IPS-NIHi7 (cell line): Measurements from ENCODE around the gene MEAK7.
A peak's percentile ranks its signal among the peaks of the same experiment; 100 is the strongest.

ENCODE experiments used
- DNase-seq: peaks from one replicate; pipeline ENCODE4 v3.0.0; 2012; ENCODE audit warnings: mixed read lengths; ENCODE audit errors: extremely low spot score

The MEAK7 gene

GRCh38 chr16:84489131-84489530, 15.3 kb downstream of the MEAK7 start:
- no peak for DNase-seq

DNA sequence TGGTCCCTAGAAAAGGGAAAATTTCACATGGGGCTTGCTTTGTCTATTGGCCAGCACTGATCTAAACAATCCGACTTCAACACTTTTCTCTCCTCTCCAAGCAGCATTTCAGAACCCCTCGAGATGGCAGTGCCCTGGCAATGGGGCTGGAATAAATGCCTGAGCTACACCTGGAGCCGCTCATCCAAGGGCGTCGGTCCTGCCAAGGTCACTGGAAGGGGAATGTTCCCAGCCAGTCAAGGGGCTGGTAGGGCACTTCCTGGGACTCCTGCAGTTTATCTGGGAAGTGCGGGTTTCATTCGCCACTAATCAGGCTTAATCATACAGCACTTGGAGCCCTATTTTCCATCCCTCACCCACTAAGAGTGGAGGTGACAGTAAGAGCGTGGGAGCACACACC, 17.1 kb downstream of the MEAK7 start:
- DNase-seq = no peak

DNA sequence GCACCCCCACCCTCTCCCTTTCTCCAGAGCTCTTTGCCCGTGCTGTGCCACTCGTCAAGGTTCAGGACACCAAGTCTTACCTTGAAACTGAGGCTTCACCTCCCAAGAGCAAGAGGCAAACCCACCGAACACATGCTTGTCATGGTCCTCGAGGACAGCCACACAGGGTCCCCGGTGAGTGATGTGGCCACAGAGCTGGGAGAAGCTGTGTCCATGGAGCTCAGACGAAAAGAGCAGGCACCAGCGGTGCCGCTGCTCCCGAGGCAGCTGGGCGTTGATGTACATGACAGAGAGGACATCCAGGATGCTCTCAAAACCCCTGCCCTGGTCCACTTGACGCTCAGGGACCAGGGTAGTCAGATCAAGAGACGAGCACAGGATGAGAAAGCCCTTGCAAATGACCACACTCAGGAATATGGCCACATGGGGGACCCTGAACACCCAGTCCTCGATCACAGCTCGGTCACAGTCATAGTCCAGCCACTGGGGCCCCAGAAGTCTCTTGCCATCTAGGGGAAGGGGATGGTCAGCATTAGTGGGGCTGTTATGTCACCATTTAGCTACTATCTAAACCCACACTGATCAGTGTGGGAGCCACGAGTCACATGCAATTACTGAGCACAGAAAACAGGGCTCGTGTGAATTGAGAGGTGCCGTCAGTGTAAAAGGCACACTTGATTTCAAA, 17.8 kb downstream of the MEAK7 start:
- DNase-seq = no peak

- DNase-seq = no peak
Measured at GRCh38 chr16:84486126-84486525, 18.3 kb downstream of the MEAK7 start.

DNA sequence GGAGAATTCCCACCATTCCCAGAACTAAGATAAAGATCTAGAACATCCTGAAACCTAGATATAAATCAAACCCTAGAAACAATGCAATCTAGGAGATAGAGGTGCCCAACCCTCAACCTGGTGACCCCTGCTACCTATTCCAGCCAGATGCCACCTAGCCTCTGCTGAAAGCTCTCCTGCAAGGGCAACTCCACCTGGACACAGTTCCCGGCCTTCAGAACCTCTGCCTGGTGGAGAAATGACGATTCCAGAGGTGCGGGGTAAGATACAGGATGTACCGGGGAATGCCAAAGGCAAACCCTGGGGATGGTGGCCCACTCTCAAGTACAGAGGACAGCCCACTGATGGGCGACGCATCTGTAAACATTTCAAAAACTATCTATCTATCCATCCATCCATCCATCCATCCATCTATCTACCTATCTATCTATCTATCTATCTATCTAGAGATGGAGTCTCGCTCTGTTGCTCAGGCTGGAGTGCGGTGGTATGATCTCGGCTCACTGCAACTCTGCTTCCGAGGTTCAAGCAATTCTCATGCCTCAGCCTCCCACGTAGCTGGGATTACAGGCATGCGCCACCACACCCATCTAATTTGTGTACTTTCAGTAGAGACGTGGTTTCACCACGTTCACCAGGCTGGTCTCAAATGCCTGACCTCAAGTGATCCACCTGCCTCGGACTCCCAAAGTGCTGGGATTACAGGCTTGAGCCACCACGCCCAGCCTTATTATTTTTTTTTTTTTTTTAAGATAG, 19.0 kb downstream of the MEAK7 start:
- DNase-seq = no peak

- peak; percentile 79 for DNase-seq
Measured at GRCh38 chr16:84484579-84485254, 19.7 kb downstream of the MEAK7 start.

- DNase-seq = no peak
Measured at GRCh38 chr16:84483882-84484565, 20.4 kb downstream of the MEAK7 start.

DNA sequence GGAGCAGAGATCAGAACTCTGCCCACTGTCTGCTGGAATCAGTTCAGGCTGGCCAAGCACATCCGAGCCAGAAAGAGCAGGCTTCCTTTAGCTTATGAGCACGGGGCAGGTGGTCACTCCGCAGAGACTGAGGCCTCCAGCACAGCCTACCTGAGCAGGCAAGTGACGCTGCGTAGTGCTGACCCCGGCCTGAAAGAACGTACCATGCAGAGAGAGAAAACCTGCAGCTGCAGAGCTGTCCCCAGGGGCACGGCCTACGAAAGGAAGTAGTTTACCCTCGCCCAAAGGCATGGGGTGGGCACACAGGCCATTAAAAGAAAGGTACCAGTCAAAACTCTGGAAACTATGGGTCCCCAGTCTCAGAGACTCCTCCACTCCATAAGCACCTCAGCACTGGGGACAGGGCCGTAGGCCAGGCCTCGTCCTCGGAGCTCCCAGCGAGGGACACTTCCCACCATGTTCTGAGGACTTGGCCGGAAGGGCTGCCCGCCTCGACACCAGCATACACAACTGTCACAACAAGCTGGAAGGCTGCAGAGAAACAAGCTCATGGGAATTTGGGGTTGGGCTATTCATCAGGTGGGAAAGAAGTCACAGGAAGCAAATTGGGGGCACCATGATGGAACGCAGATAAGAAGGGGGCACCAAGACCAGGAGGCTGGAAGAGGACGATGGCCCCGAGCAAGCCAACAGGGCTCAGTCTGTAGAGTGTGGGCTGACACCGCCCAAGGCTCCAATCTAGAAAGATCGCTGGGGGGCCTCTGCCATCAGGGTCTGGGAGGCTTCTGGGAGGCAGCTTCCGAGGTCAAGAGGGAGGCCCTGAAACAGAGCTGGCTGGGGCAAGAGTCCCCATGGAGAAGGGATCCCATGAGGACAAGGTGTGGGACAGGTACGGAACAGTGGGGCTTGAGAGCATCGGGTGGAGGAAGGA, 21.2 kb downstream of the MEAK7 start:
- no peak for DNase-seq

DNA sequence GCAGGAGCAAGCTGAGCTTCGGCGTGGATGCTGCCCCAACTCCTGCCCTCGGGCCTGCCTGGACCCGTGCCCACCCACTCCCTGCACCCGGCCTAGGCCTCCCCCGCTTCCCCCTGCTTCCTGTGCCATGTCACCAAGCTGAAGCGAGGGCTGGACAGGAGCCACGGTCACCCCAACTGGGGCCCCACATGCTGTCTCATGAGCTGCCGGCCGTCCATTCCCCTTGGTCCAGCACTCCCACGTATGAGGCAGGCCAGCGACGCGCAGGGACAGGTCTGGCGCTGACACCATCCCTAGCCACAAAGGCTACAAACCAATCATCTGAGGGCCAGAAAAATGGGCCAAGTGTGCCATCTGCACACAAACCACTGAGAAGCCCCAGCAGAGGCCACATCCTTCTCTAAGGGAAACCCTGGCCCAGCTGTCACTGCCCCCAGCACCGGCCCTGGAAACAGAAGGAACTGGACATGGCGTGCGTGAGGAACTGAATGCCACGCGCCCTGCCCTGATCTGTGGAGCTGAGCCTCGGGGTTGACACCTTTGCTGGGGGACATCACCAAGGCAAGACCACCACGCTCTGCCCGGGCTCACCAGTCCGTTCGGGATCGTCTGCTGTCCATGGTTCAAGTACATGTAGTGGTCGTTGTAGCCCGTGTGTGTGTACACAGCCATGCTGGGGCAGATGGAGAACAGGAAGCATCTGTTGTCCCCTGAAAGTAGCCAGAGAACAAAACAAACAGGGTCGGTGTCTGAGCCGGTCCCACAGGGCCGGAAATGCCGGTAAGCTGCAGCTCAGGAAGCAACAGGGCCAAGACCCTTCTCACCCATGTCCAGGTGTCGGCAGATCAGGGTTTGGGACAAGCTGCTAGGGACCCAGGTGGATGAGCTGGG, 22.2 kb downstream of the MEAK7 start:
- DNase-seq = no peak

DNA sequence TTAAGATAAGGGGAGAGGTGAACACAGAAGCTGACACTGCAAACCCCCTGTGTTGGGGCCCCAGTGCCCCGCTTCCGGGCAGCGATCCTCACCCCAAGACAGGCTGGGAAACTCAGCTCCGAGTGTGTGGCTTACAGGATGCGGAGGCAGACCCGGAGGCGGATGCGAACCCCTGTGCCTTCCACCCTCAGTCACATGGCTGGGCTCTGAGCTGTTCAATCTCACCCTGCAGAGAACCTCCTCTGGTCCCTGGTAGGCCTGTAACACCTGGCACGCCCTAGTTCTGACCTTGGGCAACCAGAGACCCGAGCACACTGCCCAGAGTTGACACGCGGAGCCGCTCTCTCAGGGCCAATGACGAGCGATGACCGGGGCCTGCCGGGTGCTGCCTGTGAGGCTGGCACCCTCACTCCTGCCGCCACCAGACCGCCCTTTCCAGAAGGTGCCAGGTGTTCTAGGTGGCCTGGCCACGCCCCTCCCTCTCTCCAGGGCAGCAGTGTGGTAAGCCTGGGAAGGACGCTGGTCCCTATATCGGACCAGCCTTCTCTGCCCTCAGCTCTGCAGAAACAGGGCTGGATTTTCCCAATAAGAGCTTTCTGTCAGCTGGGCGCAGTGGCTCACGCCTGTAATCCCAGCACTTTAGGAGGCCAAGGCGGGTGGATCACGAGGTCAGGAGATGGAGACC, 23.3 kb downstream of the MEAK7 start:
- no peak for DNase-seq

- DNase-seq = no peak
Measured at GRCh38 chr16:84479716-84480450, 24.6 kb downstream of the MEAK7 start.

GRCh38 chr16:84478172-84478947, 26.1 kb downstream of the MEAK7 start:
- peak; percentile 11 for DNase-seq

GRCh38 chr16:84477661-84478060, 26.8 kb downstream of the MEAK7 start:
- no peak for DNase-seq

DNA sequence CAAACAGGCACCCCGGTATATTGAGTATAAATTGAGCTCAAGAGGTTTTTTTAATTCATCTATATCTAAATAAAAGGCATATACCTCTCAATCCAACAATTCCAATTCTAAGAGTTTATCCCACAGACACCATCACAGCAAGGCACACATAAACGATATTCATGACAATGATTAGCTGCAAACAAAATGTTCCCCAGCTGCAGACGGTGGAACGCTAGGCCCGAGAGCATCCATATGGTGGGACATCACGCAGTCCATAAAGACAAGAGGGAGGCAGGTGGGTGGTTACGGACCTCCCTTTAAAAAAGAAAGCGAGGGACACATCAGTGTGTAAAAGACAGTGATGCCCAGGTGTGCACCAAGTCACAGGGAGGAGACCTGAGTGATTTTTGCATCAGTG, 28.1 kb downstream of the MEAK7 start:
- DNase-seq = no peak

DNA sequence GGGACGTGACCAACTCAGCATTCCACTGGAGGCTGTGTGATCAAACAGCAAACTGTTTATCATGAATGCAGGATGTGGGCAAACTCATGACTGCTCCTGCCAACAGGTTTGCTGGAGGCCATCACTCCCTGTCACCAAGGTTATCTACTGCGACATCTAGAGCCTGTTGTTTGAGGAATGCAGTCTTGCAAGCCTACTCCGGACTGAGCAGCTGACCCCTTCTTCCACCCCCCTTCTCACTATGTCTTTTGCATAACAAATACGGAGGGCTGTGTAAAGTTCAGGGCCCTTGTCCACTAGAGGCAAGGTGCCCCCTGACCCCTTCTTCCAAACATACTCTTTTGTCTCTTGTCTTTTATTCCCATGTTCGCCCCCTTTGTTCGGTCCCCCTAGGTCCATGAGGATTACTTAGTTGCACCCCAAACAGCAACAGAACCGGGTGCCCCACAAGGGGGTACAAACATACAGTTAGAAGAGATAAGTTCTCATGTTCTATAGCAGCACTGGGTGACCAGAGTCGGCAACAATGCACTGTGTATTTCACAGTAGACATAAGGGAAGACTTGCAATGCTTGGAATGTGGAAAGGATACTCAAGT, 28.7 kb downstream of the MEAK7 start:
- no peak for DNase-seq

GRCh38 chr16:84471966-84472365, 32.5 kb downstream of the MEAK7 start:
- no peak for DNase-seq

DNA sequence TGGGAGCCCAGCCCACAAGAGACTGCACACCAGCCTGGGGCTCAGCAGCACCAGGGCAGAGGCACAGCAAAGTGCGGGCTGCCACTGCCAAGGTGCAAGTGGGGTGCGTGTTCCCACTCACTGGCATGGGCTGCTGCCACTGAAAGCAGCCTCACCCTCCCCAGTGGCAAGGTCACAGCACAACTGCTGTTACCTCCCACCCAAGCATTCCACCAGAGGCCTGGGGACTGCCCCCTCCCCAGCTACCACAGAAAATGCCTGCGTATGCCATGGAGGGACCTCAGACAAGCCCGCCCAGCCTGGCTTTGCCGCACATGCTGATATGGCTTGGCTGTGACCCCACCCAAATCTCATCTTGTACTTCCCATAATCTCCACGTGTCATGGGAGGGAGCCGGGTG, 33.1 kb downstream of the MEAK7 start:
- no peak for DNase-seq

- no peak for DNase-seq
Measured at GRCh38 chr16:84467709-84468108, 36.8 kb downstream of the MEAK7 start.
